Measurements from ENCODE around the gene PHKG1. TPM values are rescaled to one million over a fixed set of nuclear protein-coding genes. Genes with fewer than 3 reads are reported as not detected.
A peak's percentile ranks its signal among the peaks of the same experiment; 100 is the strongest.

PHKG1 gene
- total and polyA plus RNA-seq, 10 of the 15 experiments (the other 5 are each of a cell fraction or from before 2014, with no cell fraction given): 0.08 to 1.6 (median 0.44) TPM

GRCh38 chr7:56074371-56074791 is 18.4 kb downstream of the PHKG1 start:
- Histone ChIP-seq H4K20me1 (ENCODE audit: control insufficient read depth, insufficient read depth) (no peaks in the 10 kb centered on the region), H3K4me3 (no peak overlapping the region), H3K36me3 (ENCODE audit: control insufficient read depth in 2 of 2, insufficient read depth in 2 of 2, low read length in 1 of 2) (peaks cover 1 to 12% of the 10 kb centered on the region in 2 experiments), H3K27me3 (replicated peaks in 1 of 2; ENCODE audit: control insufficient read depth in 2 of 2, insufficient read depth in 2 of 2, low read length in 1 of 2) (no peaks in the 10 kb centered on the region), H3K9ac (ENCODE audit: control insufficient read depth, insufficient read depth, low read length) (no peak overlapping the region), H3K79me2 (ENCODE audit: control insufficient read depth, insufficient read depth, low read length) (no peaks in the 10 kb centered on the region), H2AFZ (ENCODE audit: control insufficient read depth, low read depth, low read length) (no peak overlapping the region; the same call in 1 of the 2 replicates), H3K4me2 (ENCODE audit: control insufficient read depth, insufficient read depth) (no peak overlapping the region), H3K9me3 (replicated peaks; ENCODE audit: control insufficient read depth, insufficient read depth, low read length) (no peaks in the 10 kb centered on the region), H3K4me1 (ENCODE audit: control insufficient read depth, insufficient read depth, low read length) (no peaks in the 10 kb centered on the region), H3K27ac (ENCODE audit: control insufficient read depth, insufficient read depth) (no peak overlapping the region)
- ChIA-PET SMC1A (ENCODE audit: uncharacterized antibody, unreplicated experiment) (interaction anchor here (0.7 to 3.4 kb wide), 7 partner anchors 54 to 433 kb away, joined by 3 to 23 read pairs (median 4); no protein-coding TSS in a partner anchor), RAD21 (ENCODE audit: unreplicated experiment) (interaction anchor here (1.1 to 3.1 kb wide), 5 partner anchors 23 to 433 kb away, joined by 4 to 18 read pairs (median 5); partner anchors contain the start of genes CCT6A and PSPH), POLR2A (interaction anchor here (1.0 kb wide), 1 partner anchor 9 kb away, joined by 3 read pairs; no protein-coding TSS in a partner anchor), CTCF (interaction anchor here (0.5 to 5.0 kb wide), 22 partner anchors 10 to 816 kb away, joined by 3 to 95 read pairs (median 4); partner anchors contain the start of genes CHCHD2, NIPSNAP2, PHKG1 and PSPH)
- peak; percentile 92 for FAIRE-seq
- intact Hi-C loops (cut with micrococcal nuclease; ENCODE audit: unreplicated experiment) (loop anchor here (1.0 to 5.0 kb wide), 4 partner anchors 69 to 433 kb away; partner anchors contain the start of gene MRPS17), in situ Hi-C loops (cut with MboI) (loop anchor here (5.0 kb wide), 2 partner anchors 72 to 432 kb away; no protein-coding TSS in a partner anchor)
- DNase-seq (ENCODE audit: low read depth, low spot score): no peak
- WGBS (ENCODE audit: insufficient coverage, insufficient replicate concordance, low lambda C conversion rate, missing lambda C conversion rate): 32% methylated on average over 19 of the region's 19 CpGs
- BruUV-seq (replicated peaks): TSS peak; percentile 29
- ATAC-seq: peak; percentile 99
- TF ChIP-seq SMARCA5 (IDR thresholded peaks at IDR 0.05) (peak; percentile 61; the same call in 1 of the 2 replicates), ZNF207 (IDR thresholded peaks at IDR 0.05; ENCODE audit: borderline replicate concordance) (0 out of 2 replicates have a peak, but pooled peaks have one; percentile 28), RAD21 (IDR thresholded peaks at IDR 0.05; ENCODE audit: insufficient read depth, low read depth, low read length) (peak; percentile 91), CHD1 (IDR thresholded peaks at IDR 0.05; ENCODE audit: low read depth, low read length) (no peak), ZBTB11 (CRISPR knock-in tag; IDR thresholded peaks at IDR 0.05) (no peak), IKZF2 (IDR thresholded peaks at IDR 0.05) (0 out of 4 replicates have a peak, but pooled peaks of 1 of the 2 experiments have one; percentile 11), RCOR1 (conservative IDR thresholded peaks at IDR 0.05; ENCODE audit: low read depth, low read length) (no peak), PAX5 (IDR thresholded peaks at IDR 0.05; ENCODE audit: borderline replicate concordance, low read depth, low read length) (no peak), PML (IDR thresholded peaks at IDR 0.05; ENCODE audit: low read length) (no peak), SIX5 (IDR thresholded peaks at IDR 0.05; ENCODE audit: low read depth, low read length, severe bottlenecking) (no peak), SMC3 (IDR thresholded peaks at IDR 0.05; ENCODE audit: borderline replicate concordance, low read length) (peak; percentile 84), SMAD1 (IDR thresholded peaks at IDR 0.05; ENCODE audit: low read depth, partially characterized antibody) (no peak), REST (IDR thresholded peaks at IDR 0.05; ENCODE audit: low read depth, low read length) (no peak), TARDBP (IDR thresholded peaks at IDR 0.05; ENCODE audit: borderline replicate concordance) (no peak), NFIC (IDR thresholded peaks at IDR 0.05; ENCODE audit: low read depth, low read length) (no peak)
- TF ChIP-seq, protein P1, sequence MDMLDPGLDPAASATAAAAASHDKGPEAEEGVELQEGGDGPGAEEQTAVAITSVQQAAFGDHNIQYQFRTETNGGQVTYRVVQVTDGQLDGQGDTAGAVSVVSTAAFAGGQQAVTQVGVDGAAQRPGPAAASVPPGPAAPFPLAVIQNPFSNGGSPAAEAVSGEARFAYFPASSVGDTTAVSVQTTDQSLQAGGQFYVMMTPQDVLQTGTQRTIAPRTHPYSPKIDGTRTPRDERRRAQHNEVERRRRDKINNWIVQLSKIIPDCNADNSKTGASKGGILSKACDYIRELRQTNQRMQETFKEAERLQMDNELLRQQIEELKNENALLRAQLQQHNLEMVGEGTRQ (IDR thresholded peaks at IDR 0.05; ENCODE audit: borderline replicate concordance, low read depth, low read length): no peak
